ENCODE results near the gene QRICH2. TPM values are rescaled to one million over a fixed set of nuclear protein-coding genes. Genes with fewer than 3 reads are reported as not detected.
"Not testable (repeated sequence)": the region's sequence is repeated elsewhere in the genome, so short reads cannot be mapped to it uniquely, and the experiment has no call there.

The QRICH2 gene
- total RNA-seq, 2 experiments from 2014 or later = 7.2 to 9.4 TPM

DNA sequence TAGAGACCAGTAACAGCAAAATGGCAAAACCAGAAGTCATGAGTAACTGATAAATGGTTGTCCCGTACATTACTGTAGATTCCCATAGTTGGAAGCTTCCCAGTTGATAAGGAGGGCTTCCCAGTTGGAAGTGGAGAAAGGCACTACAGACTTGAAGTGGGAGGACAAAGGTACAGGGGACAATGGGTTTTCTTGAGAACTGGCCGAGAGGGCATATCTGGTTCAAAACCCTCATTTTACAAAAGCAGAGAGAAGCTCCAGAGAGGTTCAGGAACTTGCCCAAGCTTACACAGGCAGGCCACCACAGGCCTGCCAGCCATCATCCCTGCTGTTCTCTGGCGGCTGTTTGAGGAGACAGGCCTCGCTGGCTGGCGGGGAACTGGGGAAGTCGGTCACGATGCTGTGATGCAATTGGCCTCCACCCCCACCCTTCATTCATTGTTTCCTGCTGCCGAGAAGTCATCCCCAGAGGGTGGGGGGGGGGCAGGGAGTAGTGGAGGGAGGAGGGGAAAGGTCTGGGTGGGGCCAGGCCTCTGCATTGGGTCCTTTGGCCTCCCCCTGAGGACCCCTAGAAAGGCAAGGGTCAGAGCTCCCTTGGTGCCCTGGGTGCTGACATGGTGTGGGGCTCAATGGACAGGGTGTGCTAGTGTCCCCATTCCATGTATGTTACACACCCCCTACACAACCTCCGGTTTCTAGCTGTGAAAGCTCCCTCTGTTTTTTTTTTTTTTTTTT lies 39.9 kb downstream of the QRICH2 start:
- peak overlapping the region; percentile 85 for H3K27ac ChIP-seq (ENCODE audit: low read depth, low read length, poor library complexity, severe bottlenecking)
- H4K20me1 ChIP-seq (ENCODE audit: insufficient read depth, low read length) = no peaks in the 10 kb centered on the region
- ChIA-PET POLR2A (interaction anchor here (0.6 to 2.1 kb wide), 13 partner anchors 12 to 889 kb away, joined by 3 to 13 read pairs (median 4); no protein-coding TSS in a partner anchor), CTCF (ENCODE audit: unreplicated experiment) (interaction anchor here (0.6 to 1.4 kb wide), 2 partner anchors 12 to 22 kb away, joined by 4 to 5 read pairs; no protein-coding TSS in a partner anchor)
- peak overlapping the region; percentile 89 for H3K4me3 ChIP-seq (ENCODE audit: low read depth, low read length, poor library complexity, severe bottlenecking)
- DNase-seq (ENCODE audit: low spot score) = peak; percentile 90
- intact Hi-C loops (cut with micrococcal nuclease; ENCODE audit: unreplicated experiment) = loop anchor here (5.0 to 10.0 kb wide), 7 partner anchors 227 to 1197 kb away; partner anchors contain the start of genes JMJD6, METTL23, MRPL38 and RECQL5
- peaks cover 26% of the 10 kb centered on the region for H3K36me3 ChIP-seq (ENCODE audit: insufficient read depth, low read length)
- peak overlapping the region; percentile 87 for H3K4me2 ChIP-seq (ENCODE audit: low read length)
- 0 out of 2 replicates have a peak overlapping the region, but pooled peaks have one; percentile 0 for H2AFZ ChIP-seq (ENCODE audit: low read length)
- H3K9me3 ChIP-seq (ENCODE audit: low read length) = no peaks in the 10 kb centered on the region
- H3K79me2 ChIP-seq (ENCODE audit: insufficient read depth, low read depth, low read length) = peaks cover 44% of the 10 kb centered on the region
- peaks cover 83% of the 10 kb centered on the region for H3K4me1 ChIP-seq (ENCODE audit: insufficient read depth, low read length, poor library complexity, severe bottlenecking)
- TF ChIP-seq EZH2phosphoT487 (IDR thresholded peaks at IDR 0.05; ENCODE audit: borderline replicate concordance, low read depth, low read length) = no peak
- TF ChIP-seq, protein P1, sequence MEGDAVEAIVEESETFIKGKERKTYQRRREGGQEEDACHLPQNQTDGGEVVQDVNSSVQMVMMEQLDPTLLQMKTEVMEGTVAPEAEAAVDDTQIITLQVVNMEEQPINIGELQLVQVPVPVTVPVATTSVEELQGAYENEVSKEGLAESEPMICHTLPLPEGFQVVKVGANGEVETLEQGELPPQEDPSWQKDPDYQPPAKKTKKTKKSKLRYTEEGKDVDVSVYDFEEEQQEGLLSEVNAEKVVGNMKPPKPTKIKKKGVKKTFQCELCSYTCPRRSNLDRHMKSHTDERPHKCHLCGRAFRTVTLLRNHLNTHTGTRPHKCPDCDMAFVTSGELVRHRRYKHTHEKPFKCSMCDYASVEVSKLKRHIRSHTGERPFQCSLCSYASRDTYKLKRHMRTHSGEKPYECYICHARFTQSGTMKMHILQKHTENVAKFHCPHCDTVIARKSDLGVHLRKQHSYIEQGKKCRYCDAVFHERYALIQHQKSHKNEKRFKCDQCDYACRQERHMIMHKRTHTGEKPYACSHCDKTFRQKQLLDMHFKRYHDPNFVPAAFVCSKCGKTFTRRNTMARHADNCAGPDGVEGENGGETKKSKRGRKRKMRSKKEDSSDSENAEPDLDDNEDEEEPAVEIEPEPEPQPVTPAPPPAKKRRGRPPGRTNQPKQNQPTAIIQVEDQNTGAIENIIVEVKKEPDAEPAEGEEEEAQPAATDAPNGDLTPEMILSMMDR (conservative IDR thresholded peaks at IDR 0.05; ENCODE audit: low read length) = no peak
- no peaks in the 10 kb centered on the region for H3K9me2 ChIP-seq (ENCODE audit: insufficient read depth, low read length)
- BruUV-seq (replicated peaks) = TSS peak; percentile 93

DNA sequence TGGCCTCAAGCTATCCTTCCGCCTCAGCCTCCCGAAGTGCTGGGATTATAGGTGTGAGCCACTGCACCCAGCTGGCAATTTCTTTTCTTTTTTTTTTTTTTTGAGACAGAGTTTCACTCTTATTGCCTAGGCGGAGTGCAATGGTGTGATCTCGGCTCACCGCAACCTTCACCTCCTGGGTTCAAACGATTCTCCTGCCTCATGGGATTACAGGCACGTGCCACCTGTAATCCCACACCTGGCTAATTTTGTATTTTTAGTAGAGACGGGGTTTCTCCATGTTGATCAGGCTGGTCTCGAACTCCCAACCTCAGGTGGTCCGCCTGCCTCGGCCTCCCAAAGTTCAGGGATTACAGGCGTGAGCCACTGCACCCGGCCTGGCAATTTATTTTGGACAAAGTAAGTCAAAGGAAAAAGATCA lies 40.5 kb downstream of the QRICH2 start:
- intact Hi-C loops (cut with micrococcal nuclease; ENCODE audit: unreplicated experiment) = loop anchor here (5.0 to 10.0 kb wide), 7 partner anchors 227 to 1197 kb away; partner anchors contain the start of genes JMJD6, METTL23, MRPL38 and RECQL5
- H3K4me1 ChIP-seq (ENCODE audit: insufficient read depth, low read length, poor library complexity, severe bottlenecking) = peaks cover 83% of the 10 kb centered on the region
- BruUV-seq (replicated peaks) = TSS peak; percentile 72
- H3K4me3 ChIP-seq (ENCODE audit: low read depth, low read length, poor library complexity, severe bottlenecking) = peak overlapping the region; percentile 89
- H4K20me1 ChIP-seq (ENCODE audit: insufficient read depth, low read length); H3K9me2 ChIP-seq (ENCODE audit: insufficient read depth, low read length); H3K9me3 ChIP-seq (ENCODE audit: low read length): not testable (repeated sequence)
- peaks cover 44% of the 10 kb centered on the region for H3K79me2 ChIP-seq (ENCODE audit: insufficient read depth, low read depth, low read length)
- 0 out of 2 replicates have a peak overlapping the region, but pooled peaks have one; percentile 0 for H2AFZ ChIP-seq (ENCODE audit: low read length)
- CTCF ChIA-PET (ENCODE audit: unreplicated experiment) = interaction anchor here (1.4 kb wide), 1 partner anchor 12 kb away, joined by 4 read pairs; no protein-coding TSS in a partner anchor
- DNase-seq (ENCODE audit: low spot score) = peak; percentile 68
- H3K36me3 ChIP-seq (ENCODE audit: insufficient read depth, low read length) = peaks cover 26% of the 10 kb centered on the region
- peak overlapping the region; percentile 87 for H3K4me2 ChIP-seq (ENCODE audit: low read length)
- H3K27ac ChIP-seq (ENCODE audit: low read depth, low read length, poor library complexity, severe bottlenecking) = peak overlapping the region; percentile 85
- POLR2A ChIA-PET = interaction anchor here (0.6 to 2.1 kb wide), 9 partner anchors 9 to 156 kb away, joined by 3 to 13 read pairs (median 6); no protein-coding TSS in a partner anchor

DNA sequence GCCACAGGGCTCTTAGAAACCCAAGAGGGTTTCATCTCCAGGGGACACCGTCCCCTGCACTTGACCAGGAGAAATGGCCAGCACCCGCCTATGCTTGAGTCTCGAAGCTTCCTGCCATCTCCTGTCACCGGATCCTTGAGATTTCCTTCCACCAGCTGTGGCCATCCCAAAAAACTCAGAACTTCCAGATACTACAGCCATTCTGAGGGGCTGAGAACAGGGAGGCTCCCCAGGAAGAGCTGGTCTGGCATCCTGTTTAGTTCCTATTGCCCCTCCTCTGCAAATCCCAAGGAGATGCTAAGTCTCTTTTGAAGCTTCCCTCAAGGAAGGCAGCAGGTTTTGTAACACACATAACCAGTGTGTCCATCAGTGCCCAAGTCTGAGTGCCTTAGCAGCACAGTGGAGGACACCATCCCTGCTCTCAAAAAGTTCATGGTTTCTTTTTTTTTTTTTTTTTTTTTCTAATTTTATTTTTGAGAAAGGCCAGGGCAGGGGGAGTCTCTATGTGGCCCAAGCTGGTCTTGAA lies 41.0 kb downstream of the QRICH2 start:
- ChIA-PET POLR2A (interaction anchor here (0.6 to 2.1 kb wide), 9 partner anchors 9 to 156 kb away, joined by 3 to 13 read pairs (median 6); no protein-coding TSS in a partner anchor), CTCF (ENCODE audit: unreplicated experiment) (interaction anchor here (0.6 to 1.4 kb wide), 2 partner anchors 13 to 392 kb away, joined by 3 to 4 read pairs; no protein-coding TSS in a partner anchor)
- no TSS peak for BruUV-seq (replicated peaks)
- H2AFZ ChIP-seq (ENCODE audit: low read length) = no peak overlapping the region
- DNase-seq (ENCODE audit: low spot score) = no peak
- TF ChIP-seq, protein P1 (conservative IDR thresholded peaks at IDR 0.05; ENCODE audit: low read length) = no peak
- TF ChIP-seq EZH2phosphoT487 (IDR thresholded peaks at IDR 0.05; ENCODE audit: borderline replicate concordance, low read depth, low read length) = no peak
- H3K9me2 ChIP-seq (ENCODE audit: insufficient read depth, low read length) = no peaks in the 10 kb centered on the region
- peaks cover 83% of the 10 kb centered on the region for H3K4me1 ChIP-seq (ENCODE audit: insufficient read depth, low read length, poor library complexity, severe bottlenecking)
- no peaks in the 10 kb centered on the region for H4K20me1 ChIP-seq (ENCODE audit: insufficient read depth, low read length)
- H3K36me3 ChIP-seq (ENCODE audit: insufficient read depth, low read length) = peaks cover 26% of the 10 kb centered on the region
- H3K4me2 ChIP-seq (ENCODE audit: low read length) = peak overlapping the region; percentile 87
- intact Hi-C loops (cut with micrococcal nuclease; ENCODE audit: unreplicated experiment) = loop anchor here (5.0 to 10.0 kb wide), 7 partner anchors 228 to 1198 kb away; partner anchors contain the start of genes JMJD6, METTL23, MRPL38 and RECQL5
- H3K79me2 ChIP-seq (ENCODE audit: insufficient read depth, low read depth, low read length) = peaks cover 44% of the 10 kb centered on the region
- no peaks in the 10 kb centered on the region for H3K9me3 ChIP-seq (ENCODE audit: low read length)
- peak overlapping the region; percentile 85 for H3K27ac ChIP-seq (ENCODE audit: low read depth, low read length, poor library complexity, severe bottlenecking)
- H3K4me3 ChIP-seq (ENCODE audit: low read depth, low read length, poor library complexity, severe bottlenecking) = peak overlapping the region; percentile 89
